HepG2 (cell line): ENCODE measurements around the gene EPHA2. TPM values are rescaled to one million over a fixed set of nuclear protein-coding genes. Genes with fewer than 3 reads are reported as not detected.

Source experiments
- AFF4 ChIP-seq: sonication (generic); formaldehyde crosslinking; IDR thresholded peaks from 2 replicates; pipeline ENCODE4 v1.4.0; 2020; ENCODE audit warnings: missing genetic modification reagents
- AKAP8 ChIP-seq: sonication (generic); formaldehyde crosslinking; IDR thresholded peaks from 2 replicates; pipeline ENCODE4 v1.5.1; 2020; ENCODE audit warnings: mild to moderate bottlenecking, missing genetic modification reagents
- ATF1 ChIP-seq: IDR thresholded peaks from 2 replicates; pipeline ENCODE4 v1.6.1; 2016; ENCODE audit warnings: mild to moderate bottlenecking, control low read depth
- GTF3A ChIP-seq: sonication (generic); formaldehyde crosslinking; conservative IDR thresholded peaks from 2 replicates; pipeline ENCODE4 v1.4.0; 2020; ENCODE audit warnings: mild to moderate bottlenecking, missing genetic modification reagents
- HIC2 ChIP-seq: sonication (generic); formaldehyde crosslinking; IDR thresholded peaks from 2 replicates; pipeline ENCODE4 v1.9.0; 2022; ENCODE audit warnings: low read depth, missing genetic modification reagents
- KDM3A ChIP-seq: IDR thresholded peaks from 2 replicates; pipeline ENCODE4 v1.6.1; 2018; ENCODE audit warnings: low read depth, missing compliant biosample characterization
- MED13 ChIP-seq: sonication (generic); formaldehyde crosslinking; IDR thresholded peaks from 2 replicates; pipeline ENCODE4 v1.5.0; 2020; ENCODE audit warnings: missing genetic modification reagents
- MLLT10 ChIP-seq: sonication (generic); formaldehyde crosslinking; IDR thresholded peaks from 2 replicates; pipeline ENCODE4 v1.4.0; 2020; ENCODE audit warnings: missing genetic modification reagents
- PRMT3 ChIP-seq: sonication (generic); formaldehyde crosslinking; IDR thresholded peaks from 2 replicates; pipeline ENCODE4 v1.8.1; 2022; ENCODE audit warnings: low read depth, mild to moderate bottlenecking, moderate library complexity, missing genetic modification reagents, borderline replicate concordance
- RFXANK ChIP-seq: IDR thresholded peaks from 2 replicates; pipeline ENCODE4 v1.6.1; 2016
- STAT5B ChIP-seq: sonication (generic); formaldehyde crosslinking; IDR thresholded peaks from 2 replicates; pipeline ENCODE4 v1.4.0; 2020; ENCODE audit warnings: missing genetic modification reagents
- ZBTB21 ChIP-seq: sonication (generic); formaldehyde crosslinking; IDR thresholded peaks from 2 replicates; pipeline ENCODE4 v1.4.0; 2020; ENCODE audit warnings: missing genetic modification reagents
- ZBTB40 ChIP-seq, 2 experiments: fragments of 450-650 bp in 1 of 2; sonication (generic) in 1 of 2; formaldehyde crosslinking in 1 of 2; IDR thresholded peaks; 2 replicates each; pipeline versions ENCODE4 v1.6.1 to v1.8.0; 2016 to 2022; ENCODE audit warnings: antibody characterized with exemption in 1 of 2, mild to moderate bottlenecking in 1 of 2, missing genetic modification reagents in 1 of 2
- ZNF24 ChIP-seq: fragments of 450-650 bp; IDR thresholded peaks from 2 replicates; pipeline ENCODE4 v1.6.1; 2017; ENCODE audit warnings: antibody characterized with exemption, mild to moderate bottlenecking
- ZNF619 ChIP-seq: sonication (generic); formaldehyde crosslinking; IDR thresholded peaks from 2 replicates; pipeline ENCODE4 v1.4.0; 2020; ENCODE audit warnings: mild to moderate bottlenecking, missing genetic modification reagents
- polyA plus RNA-seq, 8 experiments: library from polyadenylated mRNA; depleted of rRNA in 3 of 8; stranded (reverse) in 7 of 8; unstranded in 1 of 8; fragments of >200 nt; fragmentation: Illumina TruSeq in 4 of 8; extraction: Trizol in 4 of 8; gene quantifications; 2 replicates each; pipeline versions ENCODE4 v1.2.1 to v1.2.3, GENCODE V29; 2011 to 2016; ENCODE audit warnings: low read depth in 4 of 8, missing spikeins in 1 of 8, mixed read lengths in 1 of 8; ENCODE audit not compliant: insufficient read depth in 1 of 8
- total RNA-seq, 5 experiments: library from RNA; depleted of rRNA; stranded (reverse); fragments of >200 nt; fragmentation: Illumina TruSeq; extraction: Trizol; gene quantifications; 2 replicates each; pipeline ENCODE4 v1.2.3, GENCODE V29; 2016; ENCODE audit warnings: low read depth in 1 of 5

Gene EPHA2
- total and polyA plus RNA-seq, 2 of the 13 experiments (the other 11 are each of a cell fraction or from before 2014, with no cell fraction given) = 33.6 to 53.6 TPM

DNA sequence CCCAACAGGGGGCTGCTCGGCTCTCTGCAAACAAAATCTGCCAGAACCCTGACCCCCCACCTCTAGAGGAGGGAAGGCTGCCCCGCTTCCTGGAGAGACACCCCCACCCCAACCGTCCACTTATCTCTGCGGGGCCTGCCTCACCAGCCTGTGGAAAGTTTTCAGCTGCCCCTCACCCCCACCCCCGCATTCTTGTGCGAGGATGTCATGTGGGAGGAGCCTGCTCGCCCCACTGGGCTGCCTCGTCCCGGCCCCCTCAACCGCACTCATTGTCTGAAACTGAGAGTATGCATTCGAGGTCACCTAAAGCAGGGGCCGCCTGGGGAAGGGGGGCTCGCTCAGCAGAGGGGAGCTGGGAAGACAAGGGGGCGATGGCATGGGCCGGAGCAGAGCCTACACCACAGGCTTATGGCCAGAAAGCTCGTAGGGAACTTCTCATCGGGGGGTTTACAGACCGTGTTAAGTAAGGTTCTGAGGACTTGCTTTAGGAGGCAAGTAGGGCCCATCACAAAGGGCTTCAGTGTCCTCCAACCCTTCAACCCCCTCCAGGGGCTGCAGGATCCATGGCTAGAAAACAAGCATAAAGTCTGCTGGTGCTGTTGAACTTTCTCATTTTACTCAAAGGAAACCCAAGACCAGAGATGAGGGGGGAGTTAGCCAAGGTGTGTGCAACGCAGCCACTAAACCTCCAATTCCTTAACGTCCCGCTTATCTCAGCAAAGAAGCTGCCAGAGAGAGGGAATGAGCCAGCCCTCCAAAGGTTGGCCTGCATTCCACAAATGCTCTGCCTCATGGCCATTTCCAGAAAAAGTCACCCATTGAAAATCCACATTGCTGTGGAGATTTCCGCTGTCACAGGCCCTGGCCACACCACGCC is 9.4 kb downstream of the EPHA2 start (continued):
- no peak for TF ChIP-seq ZBTB21 (CRISPR knock-in tag)
- TF ChIP-seq STAT5B (CRISPR knock-in tag) = no peak
- no peak for TF ChIP-seq MED13
- no peak for TF ChIP-seq ZNF24
- no peak for TF ChIP-seq KDM3A (CRISPR knock-in tag)
- TF ChIP-seq ZNF619 (CRISPR knock-in tag) = no peak
- no peak for TF ChIP-seq AKAP8 (CRISPR knock-in tag)
- TF ChIP-seq GTF3A = no peak
- TF ChIP-seq AFF4 (CRISPR knock-in tag) = no peak; the same call in 1 of the 2 replicates
- TF ChIP-seq RFXANK (CRISPR knock-in tag) = no peak
- TF ChIP-seq PRMT3 (CRISPR knock-in tag) = no peak
- no peak for TF ChIP-seq ATF1 (CRISPR knock-in tag)
- TF ChIP-seq MLLT10 = no peak
- TF ChIP-seq HIC2 = no peak
- TF ChIP-seq ZBTB40 (IDR thresholded peaks at IDR 0.05) = no peak
- 0 out of 2 replicates have a peak, but pooled peaks have one; percentile 32 for TF ChIP-seq ZBTB40 (CRISPR knock-in tag; IDR thresholded peaks at IDR 0.05)
